Measurements from ENCODE around the gene TSPAN17. TPM values are rescaled to one million over a fixed set of nuclear protein-coding genes. Genes with fewer than 3 reads are reported as not detected.

The TSPAN17 gene
- polyA plus RNA-seq, 2 of the 4 experiments (the other 2 are of a cell fraction): 35.6 to 47.4 TPM

DNA sequence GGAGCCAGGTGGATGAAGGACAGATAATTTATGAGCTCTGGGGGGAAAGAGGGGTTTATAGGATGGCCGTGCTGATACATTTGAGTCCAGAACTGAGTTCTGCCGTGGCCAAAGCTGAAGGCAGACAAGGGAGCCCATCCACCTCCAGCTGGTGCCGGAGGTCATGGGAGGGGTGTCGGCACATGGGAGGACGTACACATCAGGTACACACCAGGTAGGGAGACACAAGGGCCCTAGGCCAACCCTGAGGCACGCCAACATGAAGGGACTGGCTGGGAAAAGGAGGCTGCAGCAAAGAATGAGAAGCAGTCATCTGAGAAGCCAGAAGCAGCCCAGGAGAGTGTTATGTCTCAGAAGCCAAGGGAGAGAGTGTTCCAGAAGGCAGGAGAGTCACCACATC lies 35.3 kb upstream of the TSPAN17 start:
- ATAC-seq: no peak
- TF ChIP-seq KDM5A (IDR thresholded peaks at IDR 0.05) (no peak), GATA3 (IDR thresholded peaks at IDR 0.05; ENCODE audit: borderline replicate concordance) (no peak), HMGXB4 (CRISPR knock-in tag; IDR thresholded peaks at IDR 0.05; ENCODE audit: borderline replicate concordance) (no peak), ZNF302 (CRISPR knock-in tag; IDR thresholded peaks at IDR 0.05) (no peak), RAD21 (conservative IDR thresholded peaks at IDR 0.05 in 1 of 2, IDR thresholded peaks at IDR 0.05 in 1 of 2) (no peak), POLR2AphosphoS2 (conservative IDR thresholded peaks at IDR 0.05; ENCODE audit: low read length) (no peak), PBX3 (IDR thresholded peaks at IDR 0.05) (no peak)
- ChIA-PET CTCF (interaction anchor here (0.6 to 1.0 kb wide), 2 partner anchors 19 to 20 kb away, joined by 3 to 5 read pairs; partner anchors contain the start of genes EIF4E1B and SNCB), POLR2A (interaction anchor here (0.7 kb wide), 1 partner anchor 68 kb away, joined by 4 read pairs; no protein-coding TSS in a partner anchor)
- H3K4me1 ChIP-seq: peaks cover 30% of the 10 kb centered on the region
- no peak overlapping the region for H3K4me2 ChIP-seq
- 58% methylated on average over 6 of the region's 6 CpGs for WGBS (ENCODE audit: missing lambda C conversion rate)
- FAIRE-seq: no peak
- no peaks in the 10 kb centered on the region for H3K9me3 ChIP-seq
- no peak for DNase-seq (ENCODE audit: low read depth in 1 of 2, low spot score in 1 of 2)
- H3K4me3 ChIP-seq: no peak overlapping the region
- no peak overlapping the region for H3K27ac ChIP-seq

GRCh38 chr5:176612855-176613254 lies 34.4 kb upstream of the TSPAN17 start:
- FAIRE-seq: no peak
- Histone ChIP-seq H3K4me2 (no peak overlapping the region), H3K27ac (no peak overlapping the region), H3K4me1 (peaks cover 30% of the 10 kb centered on the region), H3K9me3 (no peaks in the 10 kb centered on the region), H3K4me3 (no peak overlapping the region)
- no peak for DNase-seq (ENCODE audit: low read depth in 1 of 2, low spot score in 1 of 2)
- 49% methylated on average over 2 of the region's 2 CpGs for WGBS (ENCODE audit: missing lambda C conversion rate)
- POLR2A ChIA-PET: no interaction called here
- TF ChIP-seq FOSB (CRISPR knock-in tag; IDR thresholded peaks at IDR 0.05) (no peak), NFE2L2 (conservative IDR thresholded peaks at IDR 0.05; ENCODE audit: low read length) (no peak), JUN (IDR thresholded peaks at IDR 0.05) (no peak), MYC (IDR thresholded peaks at IDR 0.05; ENCODE audit: borderline replicate concordance, low read length) (no peak), EP300 (IDR thresholded peaks at IDR 0.05) (no peak), HOXB13 (CRISPR knock-in tag; IDR thresholded peaks at IDR 0.05; ENCODE audit: low read depth) (no peak), JUNB (IDR thresholded peaks at IDR 0.05) (no peak), HEYL (CRISPR knock-in tag; IDR thresholded peaks at IDR 0.05) (no peak), CBX2 (IDR thresholded peaks at IDR 0.05; ENCODE audit: borderline replicate concordance, low read depth) (no peak)
- TF ChIP-seq, protein P1, sequence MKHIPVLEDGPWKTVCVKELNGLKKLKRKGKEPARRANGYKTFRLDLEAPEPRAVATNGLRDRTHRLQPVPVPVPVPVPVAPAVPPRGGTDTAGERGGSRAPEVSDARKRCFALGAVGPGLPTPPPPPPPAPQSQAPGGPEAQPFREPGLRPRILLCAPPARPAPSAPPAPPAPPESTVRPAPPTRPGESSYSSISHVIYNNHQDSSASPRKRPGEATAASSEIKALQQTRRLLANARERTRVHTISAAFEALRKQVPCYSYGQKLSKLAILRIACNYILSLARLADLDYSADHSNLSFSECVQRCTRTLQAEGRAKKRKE (CRISPR knock-in tag; IDR thresholded peaks at IDR 0.05; ENCODE audit: low read depth): no peak
- TF ChIP-seq, protein P2, sequence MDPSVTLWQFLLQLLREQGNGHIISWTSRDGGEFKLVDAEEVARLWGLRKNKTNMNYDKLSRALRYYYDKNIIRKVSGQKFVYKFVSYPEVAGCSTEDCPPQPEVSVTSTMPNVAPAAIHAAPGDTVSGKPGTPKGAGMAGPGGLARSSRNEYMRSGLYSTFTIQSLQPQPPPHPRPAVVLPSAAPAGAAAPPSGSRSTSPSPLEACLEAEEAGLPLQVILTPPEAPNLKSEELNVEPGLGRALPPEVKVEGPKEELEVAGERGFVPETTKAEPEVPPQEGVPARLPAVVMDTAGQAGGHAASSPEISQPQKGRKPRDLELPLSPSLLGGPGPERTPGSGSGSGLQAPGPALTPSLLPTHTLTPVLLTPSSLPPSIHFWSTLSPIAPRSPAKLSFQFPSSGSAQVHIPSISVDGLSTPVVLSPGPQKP (IDR thresholded peaks at IDR 0.05; ENCODE audit: low read depth, low read length): no peak
- TF ChIP-seq, protein P3, sequence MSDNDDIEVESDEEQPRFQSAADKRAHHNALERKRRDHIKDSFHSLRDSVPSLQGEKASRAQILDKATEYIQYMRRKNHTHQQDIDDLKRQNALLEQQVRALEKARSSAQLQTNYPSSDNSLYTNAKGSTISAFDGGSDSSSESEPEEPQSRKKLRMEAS (IDR thresholded peaks at IDR 0.05): no peak
- TF ChIP-seq, protein P4, sequence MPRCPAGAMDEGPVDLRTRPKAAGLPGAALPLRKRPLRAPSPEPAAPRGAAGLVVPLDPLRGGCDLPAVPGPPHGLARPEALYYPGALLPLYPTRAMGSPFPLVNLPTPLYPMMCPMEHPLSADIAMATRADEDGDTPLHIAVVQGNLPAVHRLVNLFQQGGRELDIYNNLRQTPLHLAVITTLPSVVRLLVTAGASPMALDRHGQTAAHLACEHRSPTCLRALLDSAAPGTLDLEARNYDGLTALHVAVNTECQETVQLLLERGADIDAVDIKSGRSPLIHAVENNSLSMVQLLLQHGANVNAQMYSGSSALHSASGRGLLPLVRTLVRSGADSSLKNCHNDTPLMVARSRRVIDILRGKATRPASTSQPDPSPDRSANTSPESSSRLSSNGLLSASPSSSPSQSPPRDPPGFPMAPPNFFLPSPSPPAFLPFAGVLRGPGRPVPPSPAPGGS (IDR thresholded peaks at IDR 0.05): no peak
- CTCF ChIA-PET: interaction anchor here (0.8 to 1.2 kb wide), 2 partner anchors 43 to 69 kb away, joined by 3 read pairs; no protein-coding TSS in a partner anchor
- no peak for ATAC-seq
